K562 (cell line): ENCODE results near the gene SUPT7L. TPM values are rescaled to one million over a fixed set of nuclear protein-coding genes. Genes with fewer than 3 reads are reported as not detected.

Experiments
- CEBPB ChIP-seq: fragments of 450-650 bp; IDR thresholded peaks from 2 replicates; pipeline ENCODE4 v1.6.1; 2016; ENCODE audit warnings: missing genetic modification characterization, missing compliant biosample characterization
- CREM ChIP-seq: IDR thresholded peaks from 2 replicates; pipeline ENCODE4 v1.6.1; 2014; ENCODE audit warnings: antibody characterized with exemption, low read depth
- HDAC6 ChIP-seq: IDR thresholded peaks from 2 replicates; pipeline ENCODE4 v1.6.1; 2012; ENCODE audit warnings: low read depth, mild to moderate bottlenecking, control low read depth, inconsistent platforms, low read length, moderate library complexity
- JUNB ChIP-seq: fragments of 450-650 bp; formaldehyde crosslinking; conservative IDR thresholded peaks from 2 replicates; pipeline ENCODE4 v1.4.0; 2020; ENCODE audit warnings: mild to moderate bottlenecking
- JUND ChIP-seq, 2 experiments: IDR thresholded peaks; 2 replicates in 1 of 2; 3 replicates in 1 of 2; pipeline ENCODE4 v1.6.1; 2011; ENCODE audit warnings: borderline replicate concordance in 2 of 2, low read depth in 2 of 2, low read length in 2 of 2, improper control_type of control experiment in 1 of 2, missing biosample characterization in 1 of 2, missing genetic modification characterization in 1 of 2, missing genetic modification reagents in 1 of 2
- MYC ChIP-seq, 2 experiments: fragments of 250-450 bp in 1 of 2; sonication (Bioruptor Pico) in 1 of 2; IDR thresholded peaks; 2 replicates each; pipeline versions ENCODE4 v1.5.1 to v1.6.1; 2012 to 2021; ENCODE audit warnings: low read depth in 2 of 2, borderline replicate concordance in 1 of 2, improper control_type of control experiment in 1 of 2, low read length in 1 of 2, mild to moderate bottlenecking in 1 of 2, moderate library complexity in 1 of 2
- PURB ChIP-seq: sonication (generic); formaldehyde crosslinking; IDR thresholded peaks from 2 replicates; pipeline ENCODE4 v1.9.0; 2021; ENCODE audit warnings: low read depth, mild to moderate bottlenecking, missing genetic modification reagents
- RAD21 ChIP-seq, 2 experiments: fragments of 250-450 bp in 1 of 2; fragments of 450-650 bp in 1 of 2; sonication (Bioruptor Pico) in 1 of 2; formaldehyde crosslinking in 1 of 2; IDR thresholded peaks in 1 of 2; conservative IDR thresholded peaks in 1 of 2; 2 replicates each; pipeline versions ENCODE4 v1.4.0 to v1.8.0; 2020 to 2022; ENCODE audit warnings: mild to moderate bottlenecking in 2 of 2, moderate library complexity in 1 of 2
- RCOR1 ChIP-seq, 2 experiments: IDR thresholded peaks; 2 replicates each; pipeline ENCODE4 v1.6.1; 2012; ENCODE audit warnings: low read depth in 2 of 2, low read length in 2 of 2, borderline replicate concordance in 1 of 2, improper control_type of control experiment in 1 of 2
- RNF219 ChIP-seq: fragments of 250-450 bp; sonication (Bioruptor Pico); IDR thresholded peaks from 2 replicates; pipeline ENCODE4 v1.5.0; 2022; ENCODE audit warnings: mild to moderate bottlenecking
- SMARCA5 ChIP-seq: fragments of 450-650 bp; IDR thresholded peaks from 2 replicates; pipeline ENCODE4 v1.6.1; 2016
- STAG1 ChIP-seq: sonication (generic); formaldehyde crosslinking; IDR thresholded peaks from 2 replicates; pipeline ENCODE4 v1.5.0; 2020; ENCODE audit warnings: missing genetic modification reagents, borderline replicate concordance
- THRA ChIP-seq: fragments of 450-650 bp; IDR thresholded peaks from 2 replicates; pipeline ENCODE4 v1.6.1; 2017; ENCODE audit warnings: mild to moderate bottlenecking, moderate library complexity
- ZNF217 ChIP-seq: sonication (generic); formaldehyde crosslinking; IDR thresholded peaks from 2 replicates; pipeline ENCODE4 v1.8.0; 2022; ENCODE audit warnings: mild to moderate bottlenecking, missing genetic modification reagents
- polyA plus RNA-seq, 8 experiments: library from polyadenylated mRNA; depleted of rRNA in 4 of 8; stranded (reverse) in 5 of 8; unstranded in 3 of 8; fragments of >200 nt; fragmentation: Nextera tagmentation in 2 of 8; fragmentation: Illumina TruSeq in 1 of 8; extraction: Ambion mirVana in 2 of 8; extraction: Trizol in 1 of 8; gene quantifications; 2 replicates each; pipeline versions ENCODE4 v1.2.1 to v1.2.3, GENCODE V29; 2011 to 2014; ENCODE audit warnings: inconsistent platforms in 1 of 8, missing spikeins in 1 of 8
- total RNA-seq, 7 experiments: library from RNA; depleted of rRNA in 6 of 7; stranded (reverse); fragments of >200 nt in 6 of 7; fragmentation: Illumina TruSeq in 2 of 7; extraction: Trizol in 2 of 7; gene quantifications; 2 replicates each; pipeline versions ENCODE4 v1.2.1 to v1.2.3, GENCODE V29; 2011 to 2021; ENCODE audit warnings: low replicate concordance in 1 of 7
- TF ChIP-seq, protein P1 (sequence below): fragments of 200-800 bp; sonication (Bioruptor generic); IDR thresholded peaks from 2 replicates; pipeline ENCODE4 v1.6.1; 2017; ENCODE audit warnings: missing genetic modification characterization, missing compliant biosample characterization

The SUPT7L gene
- total and polyA plus RNA-seq, 9 of the 15 experiments (the other 6 are each of a cell fraction or from before 2014, with no cell fraction given), result 22.0 to 72.8 (median 40.2) TPM

- TF ChIP-seq, protein P1, sequence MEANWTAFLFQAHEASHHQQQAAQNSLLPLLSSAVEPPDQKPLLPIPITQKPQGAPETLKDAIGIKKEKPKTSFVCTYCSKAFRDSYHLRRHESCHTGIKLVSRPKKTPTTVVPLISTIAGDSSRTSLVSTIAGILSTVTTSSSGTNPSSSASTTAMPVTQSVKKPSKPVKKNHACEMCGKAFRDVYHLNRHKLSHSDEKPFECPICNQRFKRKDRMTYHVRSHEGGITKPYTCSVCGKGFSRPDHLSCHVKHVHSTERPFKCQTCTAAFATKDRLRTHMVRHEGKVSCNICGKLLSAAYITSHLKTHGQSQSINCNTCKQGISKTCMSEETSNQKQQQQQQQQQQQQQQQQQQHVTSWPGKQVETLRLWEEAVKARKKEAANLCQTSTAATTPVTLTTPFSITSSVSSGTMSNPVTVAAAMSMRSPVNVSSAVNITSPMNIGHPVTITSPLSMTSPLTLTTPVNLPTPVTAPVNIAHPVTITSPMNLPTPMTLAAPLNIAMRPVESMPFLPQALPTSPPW (CRISPR knock-in tag), result 0 out of 2 replicates have a peak, but pooled peaks have one; percentile 10
- TF ChIP-seq PURB (CRISPR knock-in tag) (no peak), THRA (no peak), HDAC6 (no peak), RAD21 (CRISPR knock-in tag; conservative IDR thresholded peaks at IDR 0.05 in 1 of 2, IDR thresholded peaks at IDR 0.05 in 1 of 2) (peak; percentile 90 to 92), JUNB (CRISPR knock-in tag) (no peak), ZNF217 (CRISPR knock-in tag) (no peak), JUND (IDR thresholded peaks at IDR 0.05; ENCODE audit: borderline replicate concordance, low read depth, low read length) (peak; percentile 34; the same call in 1 of the 2 replicates), JUND (tag; IDR thresholded peaks at IDR 0.05; ENCODE audit: borderline replicate concordance, low read depth, low read length) (no peak; the same call in 2 of the 3 replicates), CREM (peak; percentile 63; the same call in 1 of the 2 replicates), RNF219 (CRISPR knock-in tag) (no peak), RCOR1 (IDR thresholded peaks at IDR 0.05; ENCODE audit: borderline replicate concordance in 1 of 2, low read depth in 2 of 2, low read length in 2 of 2) (peak in 1 of 2 experiments; percentile 24; a peak in 1 of 4 replicates), MYC (IDR thresholded peaks at IDR 0.05; ENCODE audit: low read depth, low read length) (0 out of 2 replicates have a peak, but pooled peaks have one; percentile 27), MYC (CRISPR knock-in tag; IDR thresholded peaks at IDR 0.05; ENCODE audit: borderline replicate concordance, low read depth) (no peak), CEBPB (tag) (peak; percentile 85), SMARCA5 (no peak), STAG1 (peak; percentile 75; the same call in 1 of the 2 replicates)
Measured at GRCh38 chr2:27703638-27704341, 40.4 kb upstream of the SUPT7L start (continued).
